Hypothalamus (tissue), 51 donors: ENCODE measurements around the gene KRTAP5-6.

ENCODE experiments used
- DNase-seq, 51 donors: peaks; one replicate each; lab custom pipeline; 2025; lab: John Stamatoyannopoulos, UW

Gene KRTAP5-6

GRCh38 chr11:1744137-1744886 lies 47.3 kb downstream of the KRTAP5-6 start:
- DNase-seq: peak in 18 of 51 donors; percentile 25 to 72 (median 54)

GRCh38 chr11:1744891-1745700 lies 48.1 kb downstream of the KRTAP5-6 start:
- peak in 7 of 51 donors; percentile 30 to 53 (median 42) for DNase-seq

- DNase-seq: no peak
Observed at GRCh38 chr11:1745701-1746320, 48.8 kb downstream of the KRTAP5-6 start.

- no peak for DNase-seq
Observed at GRCh38 chr11:1746511-1746931, 49.5 kb downstream of the KRTAP5-6 start.

GRCh38 chr11:1746956-1747752 lies 50.2 kb downstream of the KRTAP5-6 start:
- no peak for DNase-seq
